DND-41 (cell line): ENCODE results near the gene GIMAP8.

ENCODE experiments used
- ATAC-seq: fragments of 200-7000 bp; cut with Tn5 transposase; 3 replicates; pipeline ENCODE4 v1.9.1; 2021; ENCODE audit warnings: low read depth; ENCODE audit not compliant: insufficient read depth
- DNase-seq: peaks from one replicate; pipeline ENCODE4 v3.0.0-alpha.2; 2020
- H2AFZ ChIP-seq: 2 replicates; pipeline ENCODE4 v1.6.0; 2012; ENCODE audit warnings: low read depth, low read length
- H3K27ac ChIP-seq: 2 replicates; pipeline ENCODE4 v1.5.1; 2012; ENCODE audit warnings: low read length, inconsistent platforms
- H3K27me3 ChIP-seq: fragments of 200-600 bp; sonication (generic); 2 replicates; pipeline ENCODE4 v1.6.0; 2012; ENCODE audit warnings: low read length, mild to moderate bottlenecking, inconsistent platforms; ENCODE audit not compliant: insufficient read depth, poor library complexity
- H3K36me3 ChIP-seq: 2 replicates; pipeline ENCODE4 v1.5.1; 2012; ENCODE audit warnings: low read length, inconsistent platforms; ENCODE audit not compliant: insufficient read depth
- H3K4me1 ChIP-seq: 2 replicates; pipeline ENCODE4 v1.5.1; 2012; ENCODE audit warnings: mild to moderate bottlenecking, low read length; ENCODE audit not compliant: insufficient read depth
- H3K4me2 ChIP-seq: 2 replicates; pipeline ENCODE4 v1.6.0; 2012; ENCODE audit warnings: mild to moderate bottlenecking, moderate library complexity, low read length, inconsistent platforms; ENCODE audit not compliant: insufficient read depth
- H3K4me3 ChIP-seq, 2 experiments: fragments of 200-600 bp in 1 of 2; shearing (Covaris generic) in 1 of 2; 2 replicates each; pipeline ENCODE4 v1.5.1; 2012 to 2016; ENCODE audit warnings: inconsistent platforms in 2 of 2, low read length in 2 of 2, mild to moderate bottlenecking in 2 of 2, low read depth in 1 of 2, moderate library complexity in 1 of 2
- H3K79me2 ChIP-seq: 2 replicates; pipeline ENCODE4 v1.6.0; 2012; ENCODE audit warnings: low read length, inconsistent platforms; ENCODE audit not compliant: insufficient read depth
- H3K9ac ChIP-seq: 2 replicates; pipeline ENCODE4 v1.6.0; 2012; ENCODE audit warnings: low read depth, mild to moderate bottlenecking, inconsistent platforms, low read length, moderate library complexity
- H3K9me3 ChIP-seq: 2 replicates; pipeline ENCODE4 v1.5.1; 2012; ENCODE audit warnings: low read length, moderate library complexity, mild to moderate bottlenecking, inconsistent platforms; ENCODE audit not compliant: insufficient read depth, severe bottlenecking
- H4K20me1 ChIP-seq: 2 replicates; pipeline ENCODE4 v1.6.0; 2012; ENCODE audit warnings: low read length; ENCODE audit not compliant: insufficient read depth
- EZH2 ChIP-seq: IDR thresholded peaks from 3 replicates; pipeline ENCODE4 v1.6.1; 2012; ENCODE audit warnings: borderline replicate concordance, low read depth, mild to moderate bottlenecking, moderate library complexity, low read length, inconsistent platforms; ENCODE audit not compliant: severe bottlenecking
- TF ChIP-seq, protein P1 (sequence below): IDR thresholded peaks from 2 replicates; pipeline ENCODE4 v1.5.1; 2012; ENCODE audit warnings: borderline replicate concordance, low read length, moderate library complexity, mild to moderate bottlenecking; ENCODE audit not compliant: poor library complexity, severe bottlenecking; ENCODE audit errors: extremely low read depth

Gene GIMAP8

DNA sequence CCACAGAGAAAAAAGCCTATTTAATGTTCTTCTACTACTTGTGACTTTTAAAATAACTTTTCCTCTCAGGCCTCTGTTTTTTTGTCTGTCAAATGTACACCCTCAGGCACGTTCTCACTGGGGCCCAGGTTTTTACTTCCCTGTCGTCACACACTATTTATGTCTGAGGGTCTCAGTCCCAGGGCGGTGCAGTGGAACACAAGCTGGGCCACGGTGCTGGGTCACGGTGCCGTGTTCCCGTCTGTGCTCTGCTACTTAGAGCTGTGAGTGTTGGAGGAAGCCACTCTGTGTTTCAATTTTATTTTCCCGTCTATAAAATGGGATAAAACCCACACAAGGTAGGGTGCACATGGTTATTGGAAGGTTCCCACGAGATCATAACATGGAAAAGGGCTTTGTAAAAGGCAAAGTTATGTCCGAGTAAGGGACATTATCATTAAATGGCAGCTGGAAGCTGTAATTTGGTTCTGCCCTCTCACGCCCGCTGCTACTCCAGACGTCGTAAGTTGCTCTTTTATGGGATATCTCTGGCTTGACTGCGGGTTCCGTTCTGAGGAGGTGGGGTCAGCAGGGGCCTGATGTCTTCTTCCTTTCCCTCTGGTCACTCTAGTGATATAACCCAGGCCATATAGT, 46.1 kb upstream of the GIMAP8 start:
- peak; percentile 41 for DNase-seq
- Histone ChIP-seq H2AFZ (peak overlapping the region; percentile 72), H3K27me3 (no peaks in the 10 kb centered on the region), H3K9ac (peak overlapping the region; percentile 99), H3K36me3 (peaks cover 24% of the 10 kb centered on the region), H3K4me2 (peak overlapping the region; percentile 85), H3K27ac (peak overlapping the region; percentile 95), H3K79me2 (peaks cover 62% of the 10 kb centered on the region), H3K4me1 (peaks cover 57% of the 10 kb centered on the region), H3K4me3 (peak overlapping the region; percentile 75 to 83), H3K9me3 (no peaks in the 10 kb centered on the region), H4K20me1 (no peaks in the 10 kb centered on the region)
- no peak for ATAC-seq
- TF ChIP-seq, protein P1, sequence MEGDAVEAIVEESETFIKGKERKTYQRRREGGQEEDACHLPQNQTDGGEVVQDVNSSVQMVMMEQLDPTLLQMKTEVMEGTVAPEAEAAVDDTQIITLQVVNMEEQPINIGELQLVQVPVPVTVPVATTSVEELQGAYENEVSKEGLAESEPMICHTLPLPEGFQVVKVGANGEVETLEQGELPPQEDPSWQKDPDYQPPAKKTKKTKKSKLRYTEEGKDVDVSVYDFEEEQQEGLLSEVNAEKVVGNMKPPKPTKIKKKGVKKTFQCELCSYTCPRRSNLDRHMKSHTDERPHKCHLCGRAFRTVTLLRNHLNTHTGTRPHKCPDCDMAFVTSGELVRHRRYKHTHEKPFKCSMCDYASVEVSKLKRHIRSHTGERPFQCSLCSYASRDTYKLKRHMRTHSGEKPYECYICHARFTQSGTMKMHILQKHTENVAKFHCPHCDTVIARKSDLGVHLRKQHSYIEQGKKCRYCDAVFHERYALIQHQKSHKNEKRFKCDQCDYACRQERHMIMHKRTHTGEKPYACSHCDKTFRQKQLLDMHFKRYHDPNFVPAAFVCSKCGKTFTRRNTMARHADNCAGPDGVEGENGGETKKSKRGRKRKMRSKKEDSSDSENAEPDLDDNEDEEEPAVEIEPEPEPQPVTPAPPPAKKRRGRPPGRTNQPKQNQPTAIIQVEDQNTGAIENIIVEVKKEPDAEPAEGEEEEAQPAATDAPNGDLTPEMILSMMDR: no peak
- no peak for TF ChIP-seq EZH2

DNA sequence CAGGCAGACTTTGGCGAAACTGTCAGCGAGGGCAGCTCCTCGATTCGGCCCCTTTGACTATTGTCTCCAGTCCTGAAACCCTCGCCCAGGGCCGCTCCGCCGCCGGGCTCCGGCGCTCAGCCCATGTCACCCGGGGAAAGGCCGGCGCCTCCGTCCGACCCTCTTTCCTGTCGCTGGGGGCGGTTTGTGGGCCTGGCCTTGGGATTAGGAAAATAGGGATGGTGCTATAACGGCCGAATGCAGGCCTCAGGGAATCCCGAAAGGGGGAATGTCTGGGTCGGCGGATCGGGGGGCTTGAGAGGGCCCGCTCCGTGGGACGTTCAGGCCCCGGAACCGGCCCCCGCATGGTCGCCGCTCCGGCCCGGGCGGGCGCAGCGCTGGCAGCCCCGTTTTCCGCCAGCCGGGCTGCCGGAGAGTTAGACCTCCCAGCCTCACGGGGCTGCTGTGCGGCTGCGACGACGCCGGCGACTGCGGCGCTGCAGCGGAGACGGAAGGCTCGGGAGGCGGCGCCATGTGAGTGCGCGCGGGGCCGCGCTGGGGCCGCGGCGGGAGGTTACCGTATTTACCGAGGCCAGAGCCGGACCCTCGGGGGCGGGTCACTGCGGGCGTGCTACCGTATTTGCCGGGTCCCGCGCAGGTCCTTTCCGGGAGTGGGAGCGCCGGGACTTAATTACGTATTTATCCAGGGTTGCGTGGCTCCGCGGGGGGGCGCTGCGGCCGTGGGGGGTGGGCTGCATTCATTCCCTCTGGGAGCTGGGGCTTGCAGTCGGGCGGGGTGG, 45.4 kb upstream of the GIMAP8 start:
- Histone ChIP-seq H3K4me1 (peaks cover 59% of the 10 kb centered on the region), H3K9ac (peak overlapping the region; percentile 99), H3K27ac (peak overlapping the region; percentile 95)

DNA sequence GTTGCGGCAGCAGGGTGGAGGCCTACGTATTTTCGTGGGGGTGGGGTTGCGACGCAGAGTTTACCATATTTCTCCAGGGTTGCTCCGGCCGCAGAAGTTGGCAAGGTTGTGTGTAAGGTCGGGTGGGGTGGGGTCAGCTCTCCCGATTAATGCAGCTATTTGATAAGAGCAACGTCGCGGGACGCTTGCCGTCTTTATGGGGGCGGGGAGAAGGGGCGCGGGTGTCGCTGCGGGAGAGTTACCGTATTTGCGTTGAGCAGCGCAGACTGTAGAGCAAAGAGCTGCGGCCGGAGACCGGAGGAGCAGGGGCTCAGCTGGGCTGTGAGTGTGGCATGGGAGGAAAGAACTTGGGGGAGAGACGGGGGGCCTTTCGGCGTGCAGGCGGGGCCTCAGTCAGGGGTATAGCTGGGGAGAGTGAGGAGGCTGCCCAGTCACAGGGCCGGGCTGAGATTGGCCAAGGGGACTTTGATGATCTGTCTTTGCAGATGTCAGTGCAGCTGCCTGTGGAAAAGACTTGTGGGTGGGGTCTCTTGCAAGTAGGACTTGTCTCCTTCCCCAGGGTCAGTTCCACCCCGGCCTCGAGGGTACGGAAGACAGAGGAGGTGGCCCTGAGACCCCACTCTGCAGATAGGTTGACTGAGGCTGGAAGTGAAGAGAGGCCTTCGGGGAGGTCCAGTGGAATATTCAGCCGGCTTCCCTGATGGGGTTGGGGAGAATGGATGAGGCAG, 44.7 kb upstream of the GIMAP8 start:
- H3K9ac ChIP-seq: peak overlapping the region; percentile 99
- DNase-seq (no peak), ATAC-seq (peak; percentile 45)
- TF ChIP-seq, protein P1: no peak
- no peak for TF ChIP-seq EZH2
- H3K27ac ChIP-seq: peak overlapping the region; percentile 95
- H3K4me3 ChIP-seq: peak overlapping the region; percentile 75 to 83
- peak overlapping the region; percentile 72 for H2AFZ ChIP-seq
- H3K36me3 ChIP-seq: peaks cover 33% of the 10 kb centered on the region
- H3K79me2 ChIP-seq: peaks cover 71% of the 10 kb centered on the region
- H3K4me2 ChIP-seq: peak overlapping the region; percentile 85
- H3K27me3 ChIP-seq: no peaks in the 10 kb centered on the region
- H3K4me1 ChIP-seq: peaks cover 59% of the 10 kb centered on the region
- no peaks in the 10 kb centered on the region for H3K9me3 ChIP-seq
- H4K20me1 ChIP-seq: no peaks in the 10 kb centered on the region; the same call in 1 of the 2 replicates

More for the DNA sequence above, 45.4 kb upstream of the GIMAP8 start:
- peaks cover 26% of the 10 kb centered on the region for H3K36me3 ChIP-seq
- no peaks in the 10 kb centered on the region for H3K9me3 ChIP-seq
- ATAC-seq: peak; percentile 64
- peak overlapping the region; percentile 75 to 83 for H3K4me3 ChIP-seq
- peak overlapping the region; percentile 72 for H2AFZ ChIP-seq
- DNase-seq: peak; percentile 86
- H3K79me2 ChIP-seq: peaks cover 69% of the 10 kb centered on the region
- TF ChIP-seq, protein P1: peak; percentile 66
- TF ChIP-seq EZH2: no peak
- H3K4me2 ChIP-seq: peak overlapping the region; percentile 85
- H4K20me1 ChIP-seq: no peaks in the 10 kb centered on the region
- no peaks in the 10 kb centered on the region for H3K27me3 ChIP-seq
